H9 (cell line): ENCODE results near the gene PHF21B. TPM values are rescaled to one million over a fixed set of nuclear protein-coding genes. Genes with fewer than 3 reads are reported as not detected.

ENCODE experiments used
- DNase-seq: peaks from one replicate; pipeline ENCODE4 v3.0.0-alpha.2; 2017
- H2AFZ ChIP-seq: one replicate; pipeline ENCODE4 v1.6.1; 2013; ENCODE audit warnings: mild to moderate bottlenecking, low read length, control low read depth, moderate library complexity
- H2AK5ac ChIP-seq: 2 replicates; pipeline ENCODE4 v1.6.1; 2013; ENCODE audit warnings: low read length, control low read depth, mixed read lengths; ENCODE audit not compliant: insufficient read length
- H2BK120ac ChIP-seq: one replicate; pipeline ENCODE4 v1.6.1; 2013; ENCODE audit warnings: low read depth, mild to moderate bottlenecking, low read length, control low read depth, inconsistent platforms; ENCODE audit not compliant: poor library complexity, severe bottlenecking
- H2BK12ac ChIP-seq: 2 replicates; pipeline ENCODE4 v1.6.1; 2013; ENCODE audit warnings: low read length, control low read depth, mixed read lengths, low read depth; ENCODE audit not compliant: insufficient read length
- H2BK15ac ChIP-seq: 2 replicates; pipeline ENCODE4 v1.6.1; 2013; ENCODE audit warnings: low read depth, low read length, control low read depth
- H2BK20ac ChIP-seq: one replicate; pipeline ENCODE4 v1.6.1; 2013; ENCODE audit warnings: low read depth, mild to moderate bottlenecking, low read length, control low read depth, inconsistent platforms; ENCODE audit not compliant: poor library complexity, severe bottlenecking
- H2BK5ac ChIP-seq: 2 replicates; pipeline ENCODE4 v1.6.1; 2013; ENCODE audit warnings: low read length, control low read depth, mixed read lengths; ENCODE audit not compliant: insufficient read length
- H3K14ac ChIP-seq: 2 replicates; pipeline ENCODE4 v1.6.1; 2013; ENCODE audit warnings: low read length, control low read depth; ENCODE audit not compliant: insufficient read depth
- H3K18ac ChIP-seq: 2 replicates; pipeline ENCODE4 v1.6.1; 2013; ENCODE audit warnings: low read depth, mild to moderate bottlenecking, mixed read lengths, low read length, control low read depth; ENCODE audit not compliant: insufficient read length
- H3K23ac ChIP-seq: 2 replicates; pipeline ENCODE4 v1.6.1; 2013; ENCODE audit warnings: low read length, control low read depth, mixed read lengths, low read depth; ENCODE audit not compliant: insufficient read length
- H3K23me2 ChIP-seq: 2 replicates; pipeline ENCODE4 v1.6.1; 2013; ENCODE audit warnings: low read depth, mild to moderate bottlenecking, mixed read lengths, low read length, control low read depth; ENCODE audit not compliant: insufficient read length, poor library complexity, severe bottlenecking
- H3K27ac ChIP-seq: 2 replicates; pipeline ENCODE4 v1.5.1; 2013; ENCODE audit warnings: low read length, control low read depth, mixed read lengths, low read depth; ENCODE audit not compliant: insufficient read length
- H3K27me3 ChIP-seq: 2 replicates; pipeline ENCODE4 v1.6.1; 2013; ENCODE audit warnings: low read length, control low read depth, inconsistent platforms; ENCODE audit not compliant: insufficient read depth
- H3K4ac ChIP-seq: 2 replicates; pipeline ENCODE4 v1.6.1; 2013; ENCODE audit warnings: low read depth, mild to moderate bottlenecking, control low read depth, inconsistent platforms, low read length, moderate library complexity
- H3K4me1 ChIP-seq: 2 replicates; pipeline ENCODE4 v1.6.1; 2013; ENCODE audit warnings: low read length, control low read depth, inconsistent platforms; ENCODE audit not compliant: insufficient read depth
- H3K4me2 ChIP-seq: 2 replicates; pipeline ENCODE4 v1.6.1; 2013; ENCODE audit warnings: low read length, control low read depth, mixed read lengths; ENCODE audit not compliant: insufficient read length, insufficient read depth
- H3K56ac ChIP-seq: 2 replicates; pipeline ENCODE4 v1.6.1; 2013; ENCODE audit warnings: low read depth, mild to moderate bottlenecking, mixed read lengths, low read length, control low read depth; ENCODE audit not compliant: insufficient read length
- H3K79me1 ChIP-seq: 2 replicates; pipeline ENCODE4 v1.6.1; 2013; ENCODE audit warnings: low read depth, mild to moderate bottlenecking, moderate library complexity, low read length, control low read depth, inconsistent platforms; ENCODE audit not compliant: insufficient read depth, poor library complexity, severe bottlenecking
- H3K79me2 ChIP-seq: 2 replicates; pipeline ENCODE4 v1.6.1; 2013; ENCODE audit warnings: low read length, control low read depth, inconsistent platforms; ENCODE audit not compliant: insufficient read depth
- H3K9ac ChIP-seq: 2 replicates; pipeline ENCODE4 v1.6.1; 2013; ENCODE audit warnings: low read length, control low read depth, mixed read lengths; ENCODE audit not compliant: insufficient read length; ENCODE audit errors: extremely low read depth
- H3K9me3 ChIP-seq: one replicate; pipeline ENCODE4 v1.6.1; 2013; ENCODE audit warnings: low read depth, low read length, inconsistent platforms; ENCODE audit not compliant: control insufficient read depth
- H3T11ph ChIP-seq: one replicate; pipeline ENCODE4 v1.6.1; 2013; ENCODE audit warnings: mild to moderate bottlenecking, low read length, control low read depth, inconsistent platforms
- H4K20me1 ChIP-seq: one replicate; pipeline ENCODE4 v1.6.1; 2013; ENCODE audit not compliant: control insufficient read depth, insufficient read length, insufficient read depth
- H4K5ac ChIP-seq: 2 replicates; pipeline ENCODE4 v1.6.1; 2013; ENCODE audit warnings: low read depth, mild to moderate bottlenecking, mixed read lengths, low read length, control low read depth; ENCODE audit not compliant: insufficient read length
- H4K8ac ChIP-seq: replicated peaks from 2 replicates; pipeline ENCODE4 v1.6.1; 2013; ENCODE audit warnings: low read length, control low read depth, mixed read lengths, low read depth; ENCODE audit not compliant: insufficient read length
- H4K91ac ChIP-seq: 2 replicates; pipeline ENCODE4 v1.6.1; 2013; ENCODE audit warnings: low read depth, mild to moderate bottlenecking, moderate library complexity, mixed read lengths, low read length, control low read depth; ENCODE audit not compliant: insufficient read length
- H3K27ac Mint-ChIP-seq, 3 experiments: 2 replicates in 2 of 3; 3 replicates in 1 of 3; pipeline ENCODE4 v1.8.0; 2020 to 2021; ENCODE audit warnings: mixed read lengths in 3 of 3, mild to moderate bottlenecking in 1 of 3, moderate library complexity in 1 of 3
- H3K27me3 Mint-ChIP-seq: 2 replicates; pipeline ENCODE4 v1.8.0; 2021; ENCODE audit warnings: low read depth, mild to moderate bottlenecking, moderate library complexity, mixed read lengths
- H3K36me3 Mint-ChIP-seq, 3 experiments: 2 replicates in 2 of 3; 3 replicates in 1 of 3; pipeline ENCODE4 v1.8.0; 2020 to 2021; ENCODE audit warnings: low read depth in 3 of 3, mixed read lengths in 3 of 3; ENCODE audit not compliant: insufficient read depth in 1 of 3
- H3K4me1 Mint-ChIP-seq, 2 experiments: 2 replicates each; pipeline ENCODE4 v1.8.0; 2020; ENCODE audit warnings: mixed read lengths in 2 of 2
- H3K4me3 Mint-ChIP-seq, 2 experiments: 2 replicates in 1 of 2; 3 replicates in 1 of 2; pipeline ENCODE4 v1.8.0; 2020 to 2021; ENCODE audit warnings: mild to moderate bottlenecking in 2 of 2, mixed read lengths in 2 of 2, moderate library complexity in 1 of 2
- H3K9me3 Mint-ChIP-seq, 2 experiments: 2 replicates in 1 of 2; 3 replicates in 1 of 2; pipeline ENCODE4 v1.8.0; 2020; ENCODE audit warnings: mild to moderate bottlenecking in 2 of 2, mixed read lengths in 2 of 2, moderate library complexity in 1 of 2
- CTCF ChIP-seq: fragments of 200-600 bp; sonication (generic); conservative IDR thresholded peaks from 3 replicates; pipeline ENCODE4 v1.8.0; 2021; ENCODE audit warnings: antibody characterized with exemption, mild to moderate bottlenecking
- WGBS: extraction: QIAGEN DNeasy Blood & Tissue Kit; methylation state at CpG from one replicate; pipeline ENCODE4 v1.1.7; 2013; ENCODE audit warnings: missing lambda C conversion rate, low lambda C conversion rate, mixed read lengths; ENCODE audit not compliant: insufficient read length; ENCODE audit errors: extremely low coverage; 5-methylcytosine and 5-hydroxymethylcytosine counted together
- total RNA-seq: library from RNA; stranded (reverse); gene quantifications from 2 replicates; pipeline ENCODE4 v1.2.1, GENCODE V29; 2021

PHF21B gene
- total RNA-seq, 1 experiment from 2014 or later: 60.3 TPM

- Histone ChIP-seq H3K27ac (no peak overlapping the region), H3K79me2 (peaks cover 89% of the 10 kb centered on the region; the same call in 1 of the 2 replicates), H2BK5ac (no peak overlapping the region), H3K4ac (no peak overlapping the region), H2AK5ac (no peak overlapping the region), H3K9ac (no peak overlapping the region), H3K4me1 (peaks cover 12% of the 10 kb centered on the region; the same call in 1 of the 2 replicates), H2BK20ac (no peak overlapping the region), H3K14ac (no peak overlapping the region), H3K56ac (no peak overlapping the region), H3K4me2 (no peak overlapping the region), H3K23ac (no peak overlapping the region), H2BK120ac (no peak overlapping the region), H3K27me3 (no peaks in the 10 kb centered on the region), H3K23me2 (peaks cover 7% of the 10 kb centered on the region), H2BK15ac (no peak overlapping the region), H3K18ac (no peak overlapping the region), H3K79me1 (peaks cover 17% of the 10 kb centered on the region), H3T11ph (no peak overlapping the region), H2AFZ (no peak overlapping the region), H2BK12ac (no peak overlapping the region), H4K20me1 (peaks cover 2% of the 10 kb centered on the region), H4K5ac (no peak overlapping the region), H3K9me3 (no peaks in the 10 kb centered on the region), H4K8ac (no peak overlapping the region), H4K91ac (no peak overlapping the region)
- no peak for TF ChIP-seq CTCF
- peaks cover 92% of the 10 kb centered on the region in 2 experiments for H3K4me1 Mint-ChIP-seq
- no peaks in the 10 kb centered on the region; the same call in 1 of the 2 replicates for H3K27me3 Mint-ChIP-seq
- H3K27ac Mint-ChIP-seq: peak overlapping the region in 2 of 3 experiments; percentile 63 to 85; a peak in 3 of 7 replicates
- H3K4me3 Mint-ChIP-seq: no peak overlapping the region
- no peak for DNase-seq
- H3K9me3 Mint-ChIP-seq: peaks cover 0 to 2% of the 10 kb centered on the region in 2 experiments; a peak in 1 of 5 replicates
- WGBS: no CpG with 5 or more reads among the region's 15 CpGs
- H3K36me3 Mint-ChIP-seq: peaks cover 61 to 88% (median 87%) of the 10 kb centered on the region in 3 experiments
Measured at GRCh38 chr22:45001653-45002052, 8.2 kb downstream of the PHF21B start.
